Activated B cell treated with CpG ODN at 0.5 μM for 24 hours (primary cell): ENCODE measurements around the gene POR. TPM values are rescaled to one million over a fixed set of nuclear protein-coding genes. Genes with fewer than 3 reads are reported as not detected.

ENCODE experiments used
- ATAC-seq: fragments of 200-7000 bp; cut with Tn5 transposase; one replicate; pipeline ENCODE4 v1.10.0; 2021; ENCODE audit warnings: low read depth, mild to moderate bottlenecking, moderate library complexity
- CTCF ChIA-PET: fragments of 350-600 bp; sonication (Branson Sonifier 250); formaldehyde crosslinking; loops from one replicate; lab custom pipeline; 2021; ENCODE audit warnings: antibody characterized with exemption; lab: Charles Lee
- POLR2A ChIA-PET: fragments of 350-600 bp; sonication (Branson Sonifier 250); formaldehyde crosslinking; loops from one replicate; lab custom pipeline; 2021; ENCODE audit warnings: antibody characterized with exemption; lab: Charles Lee
- DNase-seq: peaks from one replicate; pipeline ENCODE4 v3.0.0; 2022
- H3K27ac Mint-ChIP-seq: one replicate; pipeline ENCODE4 v1.8.0; 2020; ENCODE audit warnings: mixed read lengths
- H3K27me3 Mint-ChIP-seq: one replicate; pipeline ENCODE4 v1.8.0; 2021; ENCODE audit warnings: mixed read lengths
- H3K36me3 Mint-ChIP-seq: one replicate; pipeline ENCODE4 v1.8.0; 2021; ENCODE audit warnings: low read depth, mixed read lengths
- H3K4me1 Mint-ChIP-seq: one replicate; pipeline ENCODE4 v1.8.0; 2021; ENCODE audit warnings: mixed read lengths
- H3K4me3 Mint-ChIP-seq: one replicate; pipeline ENCODE4 v1.8.0; 2020; ENCODE audit warnings: mild to moderate bottlenecking, mixed read lengths
- H3K9me3 Mint-ChIP-seq: one replicate; pipeline ENCODE4 v1.8.0; 2020; ENCODE audit warnings: mixed read lengths
- intact Hi-C: fragments of 100-400 bp; cut with micrococcal nuclease; formaldehyde crosslinking; loops from one replicate; pipeline ENCODE4 v1.15.1; 2024
- total RNA-seq: library from RNA; stranded (reverse); gene quantifications from 2 replicates; pipeline ENCODE4 v1.2.3, GENCODE V29; 2022
- TF ChIP-seq, protein P1 (sequence below): fragments of 200-600 bp; IDR thresholded peaks from one replicate; pipeline ENCODE4 v1.8.0; 2022; ENCODE audit warnings: antibody characterized with exemption, mild to moderate bottlenecking

POR gene
- total RNA-seq, 1 donor from 2014 or later = 63.5 TPM

DNA sequence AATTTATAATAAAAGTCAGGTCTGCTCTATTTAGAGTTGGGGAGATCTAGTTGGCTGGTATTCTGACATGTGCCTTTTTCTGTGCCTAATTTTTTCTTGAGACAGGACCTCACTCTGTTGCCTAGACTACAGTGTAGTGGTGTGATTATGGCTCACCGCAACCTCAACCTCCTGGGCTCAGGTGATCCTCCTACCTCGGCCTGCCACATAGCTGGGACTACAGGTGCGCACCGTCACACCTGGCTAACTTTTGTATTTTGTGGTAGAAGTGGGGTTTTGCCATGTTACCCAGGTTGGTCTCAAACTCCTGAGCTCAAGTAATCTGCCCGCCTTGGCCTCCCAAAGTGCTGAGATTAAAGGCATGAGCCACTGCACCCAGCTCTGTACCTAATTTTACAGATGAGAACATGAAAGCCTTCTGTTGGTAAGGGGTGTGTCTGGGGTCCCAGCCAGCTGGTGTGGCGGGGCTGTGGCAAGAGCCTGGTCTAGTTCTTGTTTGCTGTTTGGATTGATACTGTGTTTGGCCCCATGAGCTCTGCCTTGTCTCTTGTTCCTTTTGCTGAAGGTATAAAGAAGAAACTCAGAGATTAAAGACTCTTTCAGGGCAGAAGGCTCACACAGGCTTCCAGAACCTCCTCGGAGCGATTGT, 31.4 kb downstream of the POR start:
- intact Hi-C loops = no loop called here
- ChIA-PET CTCF (no interaction called here), POLR2A (no interaction called here)
- Mint-ChIP-seq H3K36me3 (peaks cover 12% of the 10 kb centered on the region), H3K27ac (no peak overlapping the region), H3K4me3 (no peak overlapping the region), H3K4me1 (peaks cover 3% of the 10 kb centered on the region), H3K27me3 (no peaks in the 10 kb centered on the region), H3K9me3 (no peaks in the 10 kb centered on the region)
- DNase-seq = no peak
- TF ChIP-seq, protein P1, sequence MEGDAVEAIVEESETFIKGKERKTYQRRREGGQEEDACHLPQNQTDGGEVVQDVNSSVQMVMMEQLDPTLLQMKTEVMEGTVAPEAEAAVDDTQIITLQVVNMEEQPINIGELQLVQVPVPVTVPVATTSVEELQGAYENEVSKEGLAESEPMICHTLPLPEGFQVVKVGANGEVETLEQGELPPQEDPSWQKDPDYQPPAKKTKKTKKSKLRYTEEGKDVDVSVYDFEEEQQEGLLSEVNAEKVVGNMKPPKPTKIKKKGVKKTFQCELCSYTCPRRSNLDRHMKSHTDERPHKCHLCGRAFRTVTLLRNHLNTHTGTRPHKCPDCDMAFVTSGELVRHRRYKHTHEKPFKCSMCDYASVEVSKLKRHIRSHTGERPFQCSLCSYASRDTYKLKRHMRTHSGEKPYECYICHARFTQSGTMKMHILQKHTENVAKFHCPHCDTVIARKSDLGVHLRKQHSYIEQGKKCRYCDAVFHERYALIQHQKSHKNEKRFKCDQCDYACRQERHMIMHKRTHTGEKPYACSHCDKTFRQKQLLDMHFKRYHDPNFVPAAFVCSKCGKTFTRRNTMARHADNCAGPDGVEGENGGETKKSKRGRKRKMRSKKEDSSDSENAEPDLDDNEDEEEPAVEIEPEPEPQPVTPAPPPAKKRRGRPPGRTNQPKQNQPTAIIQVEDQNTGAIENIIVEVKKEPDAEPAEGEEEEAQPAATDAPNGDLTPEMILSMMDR = no peak
- ATAC-seq = no peak

DNA sequence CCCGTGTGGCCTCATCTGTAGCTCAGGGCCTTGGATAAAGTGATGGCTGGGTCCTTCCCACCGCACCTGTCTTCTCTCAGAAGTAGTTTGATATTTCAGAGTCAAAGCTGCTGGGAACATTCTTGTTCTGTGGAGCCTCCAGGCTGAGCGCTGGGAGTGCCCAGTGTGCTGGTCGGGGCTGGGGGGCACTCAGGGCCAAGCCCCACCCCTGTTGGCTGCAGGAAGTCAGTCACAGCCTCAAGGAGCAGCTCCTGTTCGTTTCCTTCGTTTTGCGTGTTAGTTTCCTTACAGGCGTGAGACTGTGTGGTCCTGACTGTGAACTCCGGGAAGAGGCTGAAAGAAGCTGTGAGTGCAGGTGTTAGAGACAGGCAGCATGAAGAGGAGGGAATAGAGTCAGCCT, 33.2 kb downstream of the POR start:
- no peak overlapping the region for H3K27ac Mint-ChIP-seq
- H3K36me3 Mint-ChIP-seq = peaks cover 12% of the 10 kb centered on the region
- ATAC-seq = no peak
- CTCF ChIA-PET = no interaction called here
- POLR2A ChIA-PET = no interaction called here
- H3K27me3 Mint-ChIP-seq = no peaks in the 10 kb centered on the region
- TF ChIP-seq, protein P1 = no peak
- no peak overlapping the region for H3K4me3 Mint-ChIP-seq
- H3K9me3 Mint-ChIP-seq = no peaks in the 10 kb centered on the region
- intact Hi-C loops = no loop called here
- no peak for DNase-seq
- H3K4me1 Mint-ChIP-seq = peaks cover 3% of the 10 kb centered on the region

DNA sequence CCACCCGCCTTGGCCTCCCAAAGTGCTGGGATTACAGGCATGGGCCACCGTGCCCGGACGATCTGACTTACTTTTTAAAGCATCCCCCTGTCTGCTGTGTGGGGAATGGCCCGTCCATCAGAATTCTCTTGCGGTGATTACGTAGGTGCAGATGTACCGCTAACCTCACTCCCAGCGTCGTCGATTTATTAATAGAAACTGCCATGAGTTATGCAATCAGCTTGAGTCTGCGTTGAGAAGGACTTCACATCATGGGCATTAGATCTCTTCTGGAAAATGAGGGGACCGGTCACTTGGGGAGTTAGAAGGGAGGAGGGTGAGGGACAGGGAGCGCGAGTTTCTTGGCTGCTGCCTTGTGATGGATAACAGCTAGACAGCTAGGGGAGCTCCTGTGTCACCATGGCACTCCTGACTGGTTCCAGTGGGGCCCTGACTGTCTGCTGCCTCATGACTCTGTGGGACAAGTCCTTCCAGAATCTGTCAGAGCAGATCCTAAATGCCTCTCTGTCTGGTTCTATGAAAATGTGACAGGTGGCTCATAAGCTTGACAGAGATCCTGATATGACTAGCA, 35.2 kb downstream of the POR start:
- H3K36me3 Mint-ChIP-seq = peaks cover 20% of the 10 kb centered on the region
- no peak overlapping the region for H3K27ac Mint-ChIP-seq
- ChIA-PET CTCF (no interaction called here), POLR2A (no interaction called here)
- H3K27me3 Mint-ChIP-seq = no peaks in the 10 kb centered on the region
- H3K4me3 Mint-ChIP-seq = no peak overlapping the region
- H3K9me3 Mint-ChIP-seq = no peaks in the 10 kb centered on the region
- no peak for DNase-seq
- ATAC-seq = no peak
- TF ChIP-seq, protein P1 = no peak
- intact Hi-C loops = no loop called here
- no peaks in the 10 kb centered on the region for H3K4me1 Mint-ChIP-seq

DNA sequence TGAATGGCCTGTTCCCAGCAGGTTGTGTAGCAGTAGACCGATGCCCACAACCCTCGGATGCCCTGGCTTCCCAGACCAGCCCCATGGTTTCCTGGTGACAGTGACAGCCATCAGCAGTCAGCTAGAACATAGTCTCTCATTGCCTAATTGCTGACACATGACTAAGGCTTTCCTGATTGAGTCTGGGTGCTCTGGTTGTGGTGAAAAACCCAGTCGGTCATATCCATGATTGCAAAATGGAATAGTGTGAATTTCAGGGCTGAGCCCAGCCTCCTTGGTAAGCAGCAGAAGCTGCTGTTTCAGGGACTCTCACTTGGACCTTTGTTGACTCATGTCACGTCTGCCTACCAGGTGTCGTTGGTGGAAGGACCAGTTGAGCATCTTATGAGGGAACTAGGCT, 36.6 kb downstream of the POR start:
- TF ChIP-seq, protein P1 = no peak
- Mint-ChIP-seq H3K36me3 (peaks cover 31% of the 10 kb centered on the region), H3K9me3 (no peaks in the 10 kb centered on the region), H3K27me3 (no peaks in the 10 kb centered on the region), H3K27ac (no peak overlapping the region), H3K4me3 (no peak overlapping the region), H3K4me1 (no peaks in the 10 kb centered on the region)
- DNase-seq (no peak), ATAC-seq (no peak)
- CTCF ChIA-PET = no interaction called here
- intact Hi-C loops = no loop called here
- POLR2A ChIA-PET = no interaction called here

DNA sequence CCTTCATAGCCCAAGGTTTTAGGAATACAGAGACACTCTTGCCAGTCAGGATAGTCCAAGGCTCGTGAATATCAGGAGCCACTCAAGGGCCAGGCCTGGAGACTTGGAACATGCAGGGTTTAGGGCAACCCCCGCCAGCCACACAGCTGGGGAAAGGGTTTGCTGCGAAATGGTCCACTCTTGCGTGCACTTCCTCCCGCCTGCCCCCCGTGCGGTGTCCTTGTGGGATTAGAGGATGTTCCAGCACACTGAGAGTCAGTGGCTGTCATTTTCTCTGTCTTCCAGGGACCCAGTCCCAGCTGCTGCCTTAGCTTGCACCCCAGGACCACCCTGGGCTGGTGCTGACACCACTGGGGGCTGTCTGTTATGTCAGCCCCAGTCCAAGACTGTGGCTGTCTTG, 38.5 kb downstream of the POR start:
- intact Hi-C loops = no loop called here
- Mint-ChIP-seq H3K9me3 (no peaks in the 10 kb centered on the region), H3K4me1 (no peaks in the 10 kb centered on the region), H3K4me3 (no peak overlapping the region), H3K27me3 (no peaks in the 10 kb centered on the region), H3K36me3 (peaks cover 36% of the 10 kb centered on the region), H3K27ac (no peak overlapping the region)
- POLR2A ChIA-PET = no interaction called here
- CTCF ChIA-PET = no interaction called here
- DNase-seq (no peak), ATAC-seq (no peak)
- TF ChIP-seq, protein P1 = no peak
